ENCODE measurements around the gene CAP1. TPM values are rescaled to one million over a fixed set of nuclear protein-coding genes. Genes with fewer than 3 reads are reported as not detected.

Gene CAP1
- total and polyA plus RNA-seq, 2 of the 13 experiments (the other 11 are each of a cell fraction or from before 2014, with no cell fraction given), result 174 to 195 TPM

DNA sequence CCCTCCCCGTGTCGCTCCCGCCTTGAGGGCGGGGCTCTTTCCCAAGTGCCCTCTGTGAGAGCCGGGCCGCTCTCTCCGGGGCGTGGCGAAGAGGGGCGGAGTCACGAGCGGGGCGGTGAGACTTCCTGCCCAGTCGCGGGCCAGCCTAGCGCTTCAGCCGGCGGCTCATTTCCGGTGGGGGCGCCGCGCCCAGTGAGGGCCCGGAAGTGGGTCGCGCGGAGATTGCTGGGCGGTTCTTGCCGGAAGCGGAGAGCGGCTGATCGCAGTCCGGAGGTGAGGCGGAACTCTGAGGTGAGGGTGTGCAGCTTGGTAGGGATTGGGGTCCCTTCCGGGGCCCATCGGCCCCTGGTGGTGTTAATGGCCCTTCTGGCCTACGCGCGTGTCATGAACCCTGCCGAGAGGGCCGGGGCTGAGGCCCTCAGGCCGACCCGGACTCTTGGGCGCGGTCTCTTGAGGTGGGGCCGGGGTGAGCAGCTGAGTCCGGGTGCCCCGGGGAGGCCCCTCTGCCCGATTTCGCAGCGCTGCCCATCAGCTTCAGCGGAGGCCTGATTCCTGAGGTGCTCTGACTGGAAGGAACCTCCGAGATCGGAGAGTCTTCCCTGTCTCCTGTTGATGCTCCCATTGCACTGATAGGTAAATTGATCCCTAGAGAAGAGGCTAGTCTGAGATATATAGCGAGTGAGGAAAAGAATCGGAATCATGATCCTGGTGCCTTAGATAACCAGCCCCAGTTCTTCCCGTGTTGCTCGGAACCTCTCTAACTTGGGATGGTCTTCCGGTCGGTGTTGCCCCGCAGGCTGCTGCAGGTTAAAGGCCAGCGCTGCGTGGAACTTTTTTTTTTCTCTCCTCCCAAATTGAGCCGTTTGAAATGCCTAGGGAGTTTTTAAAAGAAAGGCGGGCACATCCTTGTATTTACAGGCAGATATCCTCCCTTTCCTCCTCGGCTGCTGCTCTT, at the start of gene CAP1 (continued):
- TF ChIP-seq FOSL2 (CRISPR knock-in tag; IDR thresholded peaks at IDR 0.05) (no peak; the same call in 1 of the 2 replicates), ZMYM3 (CRISPR knock-in tag; IDR thresholded peaks at IDR 0.05) (peak; percentile 87), NFIC (IDR thresholded peaks at IDR 0.05; ENCODE audit: low read length) (no peak), ZFP90 (CRISPR knock-in tag; IDR thresholded peaks at IDR 0.05; ENCODE audit: borderline replicate concordance) (peak; percentile 19; the same call in 1 of the 2 replicates), TBL1XR1 (IDR thresholded peaks at IDR 0.05; ENCODE audit: borderline replicate concordance, low read length, partially characterized antibody) (no peak), FOXC1 (CRISPR knock-in tag; IDR thresholded peaks at IDR 0.05; ENCODE audit: borderline replicate concordance) (peak; percentile 14; the same call in 1 of the 2 replicates), ZNF430 (CRISPR knock-in tag; IDR thresholded peaks at IDR 0.05) (0 out of 2 replicates have a peak, but pooled peaks have one; percentile 6), TCF12 (IDR thresholded peaks at IDR 0.05) (no peak), TCF12 (CRISPR knock-in tag; IDR thresholded peaks at IDR 0.05) (no peak), IKZF1 (IDR thresholded peaks at IDR 0.05) (no peak), SATB2 (CRISPR knock-in tag; IDR thresholded peaks at IDR 0.05) (no peak), MXI1 (IDR thresholded peaks at IDR 0.05; ENCODE audit: borderline replicate concordance, low read depth, low read length) (peak; percentile 46; the same call in 1 of the 3 replicates), ZNF724P (CRISPR knock-in tag; IDR thresholded peaks at IDR 0.05; ENCODE audit: borderline replicate concordance) (0 out of 2 replicates have a peak, but pooled peaks have one; percentile 35), CCDC6 (CRISPR knock-in tag; IDR thresholded peaks at IDR 0.05) (peak; percentile 52; the same call in 1 of the 2 replicates), SMAD9 (CRISPR knock-in tag; IDR thresholded peaks at IDR 0.05) (0 out of 2 replicates have a peak, but pooled peaks have one; percentile 2), THAP11 (CRISPR knock-in tag; IDR thresholded peaks at IDR 0.05) (peak; percentile 89), AGO1 (IDR thresholded peaks at IDR 0.05; ENCODE audit: low read depth, low read length, poor library complexity, severe bottlenecking) (no peak), ZFP82 (CRISPR knock-in tag; IDR thresholded peaks at IDR 0.05; ENCODE audit: borderline replicate concordance) (peak; percentile 65; the same call in 1 of the 2 replicates), SAP130 (CRISPR knock-in tag; IDR thresholded peaks at IDR 0.05; ENCODE audit: low read depth) (peak; percentile 92), ZNF33A (CRISPR knock-in tag; IDR thresholded peaks at IDR 0.05; ENCODE audit: borderline replicate concordance) (0 out of 2 replicates have a peak, but pooled peaks have one; percentile 62), NFKBIZ (CRISPR knock-in tag; IDR thresholded peaks at IDR 0.05) (0 out of 2 replicates have a peak, but pooled peaks have one; percentile 31), ZSCAN20 (CRISPR knock-in tag; IDR thresholded peaks at IDR 0.05; ENCODE audit: borderline replicate concordance) (no peak), ATF1 (CRISPR knock-in tag; IDR thresholded peaks at IDR 0.05) (peak; percentile 56; the same call in 1 of the 2 replicates), KAT2B (IDR thresholded peaks at IDR 0.05; ENCODE audit: borderline replicate concordance, low read depth, low read length) (no peak), ZNF83 (CRISPR knock-in tag; IDR thresholded peaks at IDR 0.05; ENCODE audit: borderline replicate concordance) (0 out of 2 replicates have a peak, but pooled peaks have one; percentile 55), SRSF9 (IDR thresholded peaks at IDR 0.05; ENCODE audit: borderline replicate concordance, insufficient read depth, low read depth, low read length, poor library complexity, severe bottlenecking) (no peak), RFX3 (CRISPR knock-in tag; IDR thresholded peaks at IDR 0.05) (no peak)
- TF ChIP-seq, protein P1, sequence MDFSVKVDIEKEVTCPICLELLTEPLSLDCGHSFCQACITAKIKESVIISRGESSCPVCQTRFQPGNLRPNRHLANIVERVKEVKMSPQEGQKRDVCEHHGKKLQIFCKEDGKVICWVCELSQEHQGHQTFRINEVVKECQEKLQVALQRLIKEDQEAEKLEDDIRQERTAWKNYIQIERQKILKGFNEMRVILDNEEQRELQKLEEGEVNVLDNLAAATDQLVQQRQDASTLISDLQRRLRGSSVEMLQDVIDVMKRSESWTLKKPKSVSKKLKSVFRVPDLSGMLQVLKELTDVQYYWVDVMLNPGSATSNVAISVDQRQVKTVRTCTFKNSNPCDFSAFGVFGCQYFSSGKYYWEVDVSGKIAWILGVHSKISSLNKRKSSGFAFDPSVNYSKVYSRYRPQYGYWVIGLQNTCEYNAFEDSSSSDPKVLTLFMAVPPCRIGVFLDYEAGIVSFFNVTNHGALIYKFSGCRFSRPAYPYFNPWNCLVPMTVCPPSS (IDR thresholded peaks at IDR 0.05), result no peak
- TF ChIP-seq, protein P2, sequence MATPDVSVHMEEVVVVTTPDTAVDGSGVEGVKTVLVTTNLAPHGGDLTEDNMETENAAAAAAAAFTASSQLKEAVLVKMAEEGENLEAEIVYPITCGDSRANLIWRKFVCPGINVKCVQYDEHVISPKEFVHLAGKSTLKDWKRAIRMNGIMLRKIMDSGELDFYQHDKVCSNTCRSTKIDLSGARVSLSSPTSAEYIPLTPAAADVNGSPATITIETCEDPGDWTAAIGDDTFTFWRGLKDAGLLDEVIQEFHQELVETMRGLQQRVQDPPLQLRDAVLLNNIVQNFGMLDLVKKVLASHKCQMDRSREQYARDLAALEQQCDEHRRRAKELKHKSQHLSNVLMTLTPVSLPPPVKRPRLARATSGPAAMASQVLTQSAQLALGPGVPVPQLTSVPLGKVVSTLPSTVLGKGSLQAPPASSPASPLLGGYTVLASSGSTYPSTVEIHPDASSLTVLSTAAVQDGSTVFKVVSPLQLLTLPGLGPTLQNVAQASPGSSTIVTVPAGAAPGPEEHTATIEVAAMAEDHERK (CRISPR knock-in tag; IDR thresholded peaks at IDR 0.05; ENCODE audit: low read depth), result peak; percentile 29; the same call in 1 of the 2 replicates
